Colonic mucosa (tissue), 4 donors: ENCODE results near the gene COL4A2. TPM values are rescaled to one million over a fixed set of nuclear protein-coding genes. Genes with fewer than 3 reads are reported as not detected.

Source experiments
- DNase-seq: peaks from one replicate; pipeline ENCODE4 v3.0.0-alpha.2; 2020
- H3K27ac ChIP-seq: fragments of 200-600 bp; one replicate; pipeline ENCODE4 v1.8.0; 2021
- H3K27me3 ChIP-seq: fragments of 200-600 bp; one replicate; pipeline ENCODE4 v1.8.0; 2021
- H3K36me3 ChIP-seq: fragments of 200-600 bp; one replicate; pipeline ENCODE4 v1.8.0; 2021
- H3K4me1 ChIP-seq: fragments of 200-600 bp; one replicate; pipeline ENCODE4 v1.8.0; 2021; ENCODE audit warnings: mild to moderate bottlenecking
- H3K4me3 ChIP-seq: fragments of 200-600 bp; one replicate; pipeline ENCODE4 v1.8.0; 2021
- H3K9ac ChIP-seq, 2 donors: one replicate each; pipeline ENCODE4 v1.7.0; 2013; ENCODE audit warnings: control low read depth in 2 of 2, low read depth in 2 of 2, low read length in 2 of 2
- H3K9me3 ChIP-seq: fragments of 200-600 bp; one replicate; pipeline ENCODE4 v1.8.0; 2021
- intact Hi-C: fragments of 100-400 bp; cut with DNase I; formaldehyde crosslinking; loops from one replicate; pipeline ENCODE4 v1.14.1; 2022
- total RNA-seq, 2 donors: library from RNA; stranded (reverse); fragmentation: NEBNext Ultra II Directional in 1 of 2; extraction: Animal tissue kit (Norgen Biotek cat#: 25700) in 1 of 2; gene quantifications; one replicate each; pipeline ENCODE4 v1.2.1, GENCODE V29; 2021
- TF ChIP-seq, protein P1 (sequence below): fragments of 200-600 bp; IDR thresholded peaks from one replicate; pipeline ENCODE4 v1.8.0; 2022; ENCODE audit warnings: antibody characterized with exemption, mild to moderate bottlenecking
- donor health status: healthy.
- donor health status: DM: no; HTN: no; CAD: no.
- donor health status: DM: no; HTN: no; CAD: no.

Gene COL4A2
- total RNA-seq, 2 donors from 2014 or later, result 61.1 to 111 TPM

DNA sequence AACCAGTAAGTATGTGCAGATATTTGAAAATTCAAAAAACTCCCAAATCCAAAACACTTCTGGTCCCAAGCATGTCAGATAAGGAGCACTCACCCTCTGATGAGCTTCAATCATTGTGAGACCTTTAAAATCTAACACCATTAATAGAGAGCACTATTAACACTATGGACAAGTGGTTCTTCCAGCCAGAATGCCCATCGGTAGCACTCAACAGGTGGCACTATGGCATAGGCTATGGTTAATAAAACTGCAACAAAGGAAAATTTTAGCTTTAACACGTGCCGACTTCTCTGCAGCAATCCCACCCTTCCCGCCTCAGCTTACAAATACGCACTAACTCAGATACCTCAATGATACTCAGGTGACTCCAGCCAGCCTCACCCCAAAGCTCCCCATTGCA, 62.3 kb downstream of the COL4A2 start:
- Histone ChIP-seq H3K9me3 (no peaks in the 10 kb centered on the region), H3K36me3 (no peaks in the 10 kb centered on the region), H3K4me3 (no peak overlapping the region), H3K4me1 (no peaks in the 10 kb centered on the region), H3K9ac (no peak overlapping the region), H3K27ac (no peak overlapping the region), H3K27me3 (no peaks in the 10 kb centered on the region)
- no peak for DNase-seq
- TF ChIP-seq, protein P1, sequence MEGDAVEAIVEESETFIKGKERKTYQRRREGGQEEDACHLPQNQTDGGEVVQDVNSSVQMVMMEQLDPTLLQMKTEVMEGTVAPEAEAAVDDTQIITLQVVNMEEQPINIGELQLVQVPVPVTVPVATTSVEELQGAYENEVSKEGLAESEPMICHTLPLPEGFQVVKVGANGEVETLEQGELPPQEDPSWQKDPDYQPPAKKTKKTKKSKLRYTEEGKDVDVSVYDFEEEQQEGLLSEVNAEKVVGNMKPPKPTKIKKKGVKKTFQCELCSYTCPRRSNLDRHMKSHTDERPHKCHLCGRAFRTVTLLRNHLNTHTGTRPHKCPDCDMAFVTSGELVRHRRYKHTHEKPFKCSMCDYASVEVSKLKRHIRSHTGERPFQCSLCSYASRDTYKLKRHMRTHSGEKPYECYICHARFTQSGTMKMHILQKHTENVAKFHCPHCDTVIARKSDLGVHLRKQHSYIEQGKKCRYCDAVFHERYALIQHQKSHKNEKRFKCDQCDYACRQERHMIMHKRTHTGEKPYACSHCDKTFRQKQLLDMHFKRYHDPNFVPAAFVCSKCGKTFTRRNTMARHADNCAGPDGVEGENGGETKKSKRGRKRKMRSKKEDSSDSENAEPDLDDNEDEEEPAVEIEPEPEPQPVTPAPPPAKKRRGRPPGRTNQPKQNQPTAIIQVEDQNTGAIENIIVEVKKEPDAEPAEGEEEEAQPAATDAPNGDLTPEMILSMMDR, result no peak
- intact Hi-C loops, result no loop called here

DNA sequence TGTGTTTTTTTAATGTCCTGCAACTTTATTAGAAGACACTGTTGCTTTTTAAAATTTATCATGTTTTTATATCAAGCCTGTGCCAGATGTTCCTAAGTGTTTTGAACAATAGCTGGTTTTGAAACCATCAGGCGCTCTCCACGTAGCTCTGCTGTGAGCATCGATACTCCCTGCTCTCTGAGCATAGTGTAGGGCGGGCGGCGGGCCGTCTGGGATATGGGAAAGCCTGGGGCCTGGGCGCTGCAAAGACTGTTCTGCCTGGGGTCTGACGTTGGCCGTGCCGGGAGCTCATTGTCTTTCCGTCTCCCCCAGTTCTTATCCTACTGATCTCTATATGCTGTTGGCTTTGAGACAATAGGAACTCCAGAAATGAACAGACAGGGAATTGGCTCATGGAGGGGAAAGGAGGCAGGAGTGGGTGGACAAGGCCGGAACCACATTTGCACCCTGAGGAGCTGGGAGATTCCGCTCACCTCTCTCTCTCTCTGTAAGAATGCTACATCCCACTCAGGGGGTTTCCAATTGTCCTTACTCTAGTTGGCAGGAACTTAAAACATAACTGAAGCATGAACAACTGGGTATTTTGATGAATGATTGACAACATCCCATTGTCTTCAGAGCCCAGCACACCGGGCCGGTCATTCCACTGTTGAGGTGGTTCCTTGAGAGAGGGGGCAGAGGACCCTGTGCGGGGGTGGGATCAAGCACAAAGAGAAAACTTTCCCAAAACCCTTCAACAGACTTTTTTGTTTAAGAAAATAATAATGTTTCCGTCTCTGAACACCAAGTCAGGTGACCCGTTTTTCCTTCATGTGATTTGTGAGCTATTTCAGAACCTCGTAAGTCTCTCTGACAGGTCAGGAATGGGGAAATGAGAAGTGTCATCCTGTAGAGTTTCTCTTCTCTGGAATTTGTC, 64.7 kb downstream of the COL4A2 start:
- no peak overlapping the region for H3K9ac ChIP-seq
- no peaks in the 10 kb centered on the region for H3K36me3 ChIP-seq
- H3K27ac ChIP-seq, result no peak overlapping the region
- intact Hi-C loops, result no loop called here
- no peak overlapping the region for H3K4me3 ChIP-seq
- H3K9me3 ChIP-seq, result no peaks in the 10 kb centered on the region
- no peak for DNase-seq
- TF ChIP-seq, protein P1, result no peak
- H3K27me3 ChIP-seq, result no peaks in the 10 kb centered on the region
- H3K4me1 ChIP-seq, result no peaks in the 10 kb centered on the region

DNA sequence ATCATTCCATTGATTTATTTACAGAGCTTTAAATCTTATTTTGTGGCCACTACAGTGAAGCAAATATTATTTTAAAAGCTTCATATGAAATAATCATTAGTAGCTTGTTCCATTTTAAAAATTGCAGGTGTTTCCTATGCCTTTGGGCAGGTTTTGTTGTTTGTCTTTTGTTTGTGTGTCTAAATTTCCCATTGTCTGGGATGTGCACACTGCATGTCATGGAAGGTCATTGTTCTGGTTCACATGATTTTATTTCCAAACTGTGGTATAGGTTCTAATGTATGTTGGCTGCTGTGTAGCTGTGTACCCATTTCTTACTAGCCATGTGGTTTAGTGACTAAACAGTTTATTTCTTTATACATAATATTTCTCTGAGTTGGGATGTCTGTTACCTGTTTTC, 65.6 kb downstream of the COL4A2 start:
- Histone ChIP-seq H3K36me3 (no peaks in the 10 kb centered on the region), H3K4me1 (no peaks in the 10 kb centered on the region), H3K9ac (no peak overlapping the region), H3K27me3 (no peaks in the 10 kb centered on the region), H3K9me3 (no peaks in the 10 kb centered on the region), H3K27ac (no peak overlapping the region), H3K4me3 (no peak overlapping the region)
- DNase-seq, result no peak
- TF ChIP-seq, protein P1, result no peak
- intact Hi-C loops, result no loop called here

DNA sequence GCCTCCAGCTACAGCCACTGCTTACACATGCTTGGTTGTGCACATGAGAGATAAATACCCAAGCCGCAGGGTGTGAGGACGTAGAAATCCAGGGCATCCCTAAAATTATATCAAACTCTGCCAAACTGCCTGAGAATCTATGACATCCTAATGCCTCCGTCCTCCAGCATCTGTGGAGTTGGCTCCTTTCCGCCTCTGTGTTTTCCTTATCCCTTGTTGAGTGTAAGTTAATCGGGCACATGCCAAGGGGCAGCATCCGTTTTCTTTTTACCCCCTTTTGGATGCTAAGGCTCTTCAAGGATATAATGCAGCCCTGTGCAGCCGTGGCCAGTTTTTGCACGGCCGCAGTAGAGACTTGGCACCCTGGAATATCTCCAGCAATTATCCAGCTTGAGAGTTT, 66.5 kb downstream of the COL4A2 start:
- Histone ChIP-seq H3K9me3 (no peaks in the 10 kb centered on the region), H3K9ac (no peak overlapping the region), H3K4me3 (no peak overlapping the region), H3K36me3 (no peaks in the 10 kb centered on the region), H3K27me3 (no peaks in the 10 kb centered on the region), H3K4me1 (no peaks in the 10 kb centered on the region), H3K27ac (no peak overlapping the region)
- intact Hi-C loops, result no loop called here
- TF ChIP-seq, protein P1, result no peak
- DNase-seq, result no peak

DNA sequence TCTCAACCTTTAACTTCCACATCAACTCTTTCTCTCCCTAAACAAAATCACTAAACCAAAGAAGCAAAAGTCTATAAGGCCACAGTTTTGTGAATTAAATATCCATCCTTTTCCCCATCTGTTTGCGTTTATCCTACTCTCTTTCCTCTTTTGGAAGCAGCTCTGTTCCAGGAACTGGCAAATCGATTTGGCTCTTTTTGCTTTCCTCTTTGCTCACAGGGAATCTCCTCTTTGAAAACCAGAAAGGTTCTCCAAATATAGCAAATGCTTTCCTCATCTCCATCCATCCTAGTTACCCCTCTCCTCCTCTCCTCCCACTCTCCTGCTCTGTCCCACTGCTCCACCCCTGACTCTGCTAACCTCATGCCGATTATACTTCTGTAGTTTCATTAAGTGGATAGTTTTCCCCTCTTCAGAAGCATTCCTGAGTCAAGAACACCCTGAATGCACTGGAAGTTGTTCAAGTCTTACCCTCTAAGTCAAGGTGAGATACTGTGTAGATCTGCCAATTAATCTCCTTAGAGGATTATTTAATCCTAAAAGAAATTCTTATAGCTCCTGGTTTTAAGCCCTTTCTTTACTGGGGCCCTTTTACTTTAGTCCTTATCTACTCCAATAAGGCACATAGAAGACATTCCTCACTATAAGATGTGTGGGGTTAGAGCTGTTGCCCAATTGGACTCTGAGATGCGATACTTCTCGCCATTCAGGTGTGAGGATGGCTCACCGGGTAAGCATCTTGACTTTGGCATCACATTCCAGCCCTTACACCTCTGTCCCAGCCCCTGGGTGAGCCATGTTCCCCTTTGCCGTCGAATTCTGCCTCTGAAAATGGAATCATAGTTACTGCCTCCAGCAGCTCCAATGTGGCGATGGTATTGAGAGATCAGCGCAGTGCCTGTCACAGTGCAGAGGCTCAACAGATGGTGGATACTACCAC, 67.6 kb downstream of the COL4A2 start:
- no peak for DNase-seq
- Histone ChIP-seq H3K36me3 (no peaks in the 10 kb centered on the region), H3K27me3 (no peaks in the 10 kb centered on the region), H3K4me3 (no peak overlapping the region), H3K9ac (no peak overlapping the region), H3K4me1 (no peaks in the 10 kb centered on the region), H3K9me3 (no peaks in the 10 kb centered on the region), H3K27ac (no peak overlapping the region)
- intact Hi-C loops, result no loop called here
- TF ChIP-seq, protein P1, result no peak
